GM23338 (cell line): ENCODE data around the gene C17orf50.

Experiments
- CREB1 ChIP-seq: fragments of 250-450 bp; sonication (Bioruptor Pico); IDR thresholded peaks from 2 replicates; pipeline ENCODE4 v1.5.0; 2020; ENCODE audit warnings: low read depth, mild to moderate bottlenecking, moderate library complexity
- EZH2 ChIP-seq: fragments of 200-600 bp; sonication (generic); IDR thresholded peaks from one replicate; pipeline ENCODE4 v1.8.0; 2017; ENCODE audit warnings: antibody characterized with exemption, mild to moderate bottlenecking, low read depth; ENCODE audit not compliant: unreplicated experiment
- EZH2phosphoT487 ChIP-seq: fragments of 200-600 bp; sonication (generic); IDR thresholded peaks from one replicate; pipeline ENCODE4 v1.8.1; 2018; ENCODE audit warnings: antibody characterized with exemption; ENCODE audit not compliant: unreplicated experiment
- NANOG ChIP-seq: IDR thresholded peaks from 2 replicates; pipeline ENCODE4 v1.6.1; 2016; ENCODE audit warnings: antibody characterized with exemption, borderline replicate concordance
- POLR2AphosphoS5 ChIP-seq: IDR thresholded peaks from 2 replicates; pipeline ENCODE4 v1.6.1; 2016; ENCODE audit warnings: antibody characterized with exemption, low read depth
- STAT1 ChIP-seq: IDR thresholded peaks from one replicate; pipeline ENCODE4 v1.6.1; 2016; ENCODE audit warnings: antibody characterized with exemption; ENCODE audit not compliant: unreplicated experiment
- ZNF331 ChIP-seq: fragments of 250-450 bp; sonication (Bioruptor Pico); IDR thresholded peaks from 2 replicates; pipeline ENCODE4 v1.5.0; 2020; ENCODE audit warnings: low read depth, mild to moderate bottlenecking, moderate library complexity
- TF ChIP-seq, protein P1 (sequence below), 2 experiments: fragments of 200-600 bp in 1 of 2; sonication (generic) in 1 of 2; conservative IDR thresholded peaks; 2 replicates each; pipeline versions ENCODE4 v1.5.1 to v1.6.1; 2016 to 2017; ENCODE audit warnings: antibody characterized with exemption in 2 of 2, low read depth in 2 of 2, mild to moderate bottlenecking in 2 of 2, moderate library complexity in 1 of 2
- TF ChIP-seq, protein P2 (sequence below): IDR thresholded peaks from one replicate; pipeline ENCODE4 v1.6.1; 2018; ENCODE audit warnings: antibody characterized with exemption; ENCODE audit not compliant: unreplicated experiment
- TF ChIP-seq, protein P3 (sequence below): IDR thresholded peaks from 2 replicates; pipeline ENCODE4 v1.6.1; 2016; ENCODE audit warnings: antibody characterized with exemption

DNA sequence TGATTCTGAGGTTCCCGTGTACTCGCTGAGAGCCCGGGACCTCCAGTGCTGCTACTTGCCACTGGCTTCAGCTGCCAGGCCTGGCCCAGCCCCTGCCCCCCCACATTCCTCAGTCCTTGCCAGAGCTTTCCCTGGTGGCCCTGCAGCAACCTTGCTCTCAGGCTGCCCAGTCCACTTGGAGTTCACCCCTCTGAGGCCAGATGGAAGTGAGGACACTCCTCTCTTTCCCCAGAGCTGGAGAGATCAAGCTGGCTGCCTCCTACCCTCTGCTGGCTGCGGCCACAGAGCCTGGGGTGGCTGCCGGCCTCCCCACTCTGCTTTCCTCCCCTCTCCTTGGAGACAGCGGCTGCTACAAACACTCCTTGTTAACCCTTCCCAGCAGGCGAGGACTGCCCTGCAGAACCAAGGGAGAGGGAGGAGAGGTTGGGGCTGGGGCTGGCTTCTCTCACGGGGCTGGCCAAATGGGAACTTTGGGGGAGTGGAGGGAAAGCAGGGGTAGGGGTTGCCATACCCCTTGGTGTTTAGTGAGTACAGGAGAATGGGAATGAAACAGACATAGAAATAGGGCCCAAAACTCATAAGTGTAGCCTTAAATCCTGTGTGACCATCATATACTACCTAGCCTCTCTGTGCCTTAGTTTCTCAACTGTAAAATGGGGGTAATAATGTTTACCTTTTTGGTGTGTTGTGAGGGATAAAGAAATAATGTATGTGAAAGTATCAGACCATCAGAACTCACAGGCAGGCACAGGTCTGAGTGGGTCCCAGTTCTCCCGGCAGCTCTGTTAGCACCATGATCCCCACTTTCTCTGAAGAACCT, 7.5 kb upstream of the C17orf50 start, which contains the start of gene GAS2L2:
- no peak for TF ChIP-seq EZH2
- TF ChIP-seq, protein P1, sequence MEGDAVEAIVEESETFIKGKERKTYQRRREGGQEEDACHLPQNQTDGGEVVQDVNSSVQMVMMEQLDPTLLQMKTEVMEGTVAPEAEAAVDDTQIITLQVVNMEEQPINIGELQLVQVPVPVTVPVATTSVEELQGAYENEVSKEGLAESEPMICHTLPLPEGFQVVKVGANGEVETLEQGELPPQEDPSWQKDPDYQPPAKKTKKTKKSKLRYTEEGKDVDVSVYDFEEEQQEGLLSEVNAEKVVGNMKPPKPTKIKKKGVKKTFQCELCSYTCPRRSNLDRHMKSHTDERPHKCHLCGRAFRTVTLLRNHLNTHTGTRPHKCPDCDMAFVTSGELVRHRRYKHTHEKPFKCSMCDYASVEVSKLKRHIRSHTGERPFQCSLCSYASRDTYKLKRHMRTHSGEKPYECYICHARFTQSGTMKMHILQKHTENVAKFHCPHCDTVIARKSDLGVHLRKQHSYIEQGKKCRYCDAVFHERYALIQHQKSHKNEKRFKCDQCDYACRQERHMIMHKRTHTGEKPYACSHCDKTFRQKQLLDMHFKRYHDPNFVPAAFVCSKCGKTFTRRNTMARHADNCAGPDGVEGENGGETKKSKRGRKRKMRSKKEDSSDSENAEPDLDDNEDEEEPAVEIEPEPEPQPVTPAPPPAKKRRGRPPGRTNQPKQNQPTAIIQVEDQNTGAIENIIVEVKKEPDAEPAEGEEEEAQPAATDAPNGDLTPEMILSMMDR (conservative IDR thresholded peaks at IDR 0.05; ENCODE audit: low read depth in 2 of 2), result no peak
- no peak for TF ChIP-seq POLR2AphosphoS5
- TF ChIP-seq, protein P2, sequence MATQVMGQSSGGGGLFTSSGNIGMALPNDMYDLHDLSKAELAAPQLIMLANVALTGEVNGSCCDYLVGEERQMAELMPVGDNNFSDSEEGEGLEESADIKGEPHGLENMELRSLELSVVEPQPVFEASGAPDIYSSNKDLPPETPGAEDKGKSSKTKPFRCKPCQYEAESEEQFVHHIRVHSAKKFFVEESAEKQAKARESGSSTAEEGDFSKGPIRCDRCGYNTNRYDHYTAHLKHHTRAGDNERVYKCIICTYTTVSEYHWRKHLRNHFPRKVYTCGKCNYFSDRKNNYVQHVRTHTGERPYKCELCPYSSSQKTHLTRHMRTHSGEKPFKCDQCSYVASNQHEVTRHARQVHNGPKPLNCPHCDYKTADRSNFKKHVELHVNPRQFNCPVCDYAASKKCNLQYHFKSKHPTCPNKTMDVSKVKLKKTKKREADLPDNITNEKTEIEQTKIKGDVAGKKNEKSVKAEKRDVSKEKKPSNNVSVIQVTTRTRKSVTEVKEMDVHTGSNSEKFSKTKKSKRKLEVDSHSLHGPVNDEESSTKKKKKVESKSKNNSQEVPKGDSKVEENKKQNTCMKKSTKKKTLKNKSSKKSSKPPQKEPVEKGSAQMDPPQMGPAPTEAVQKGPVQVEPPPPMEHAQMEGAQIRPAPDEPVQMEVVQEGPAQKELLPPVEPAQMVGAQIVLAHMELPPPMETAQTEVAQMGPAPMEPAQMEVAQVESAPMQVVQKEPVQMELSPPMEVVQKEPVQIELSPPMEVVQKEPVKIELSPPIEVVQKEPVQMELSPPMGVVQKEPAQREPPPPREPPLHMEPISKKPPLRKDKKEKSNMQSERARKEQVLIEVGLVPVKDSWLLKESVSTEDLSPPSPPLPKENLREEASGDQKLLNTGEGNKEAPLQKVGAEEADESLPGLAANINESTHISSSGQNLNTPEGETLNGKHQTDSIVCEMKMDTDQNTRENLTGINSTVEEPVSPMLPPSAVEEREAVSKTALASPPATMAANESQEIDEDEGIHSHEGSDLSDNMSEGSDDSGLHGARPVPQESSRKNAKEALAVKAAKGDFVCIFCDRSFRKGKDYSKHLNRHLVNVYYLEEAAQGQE, result no peak
- no peak for TF ChIP-seq EZH2phosphoT487
- no peak for TF ChIP-seq NANOG
- no peak for TF ChIP-seq CREB1 (CRISPR knock-in tag)
- TF ChIP-seq, protein P3, sequence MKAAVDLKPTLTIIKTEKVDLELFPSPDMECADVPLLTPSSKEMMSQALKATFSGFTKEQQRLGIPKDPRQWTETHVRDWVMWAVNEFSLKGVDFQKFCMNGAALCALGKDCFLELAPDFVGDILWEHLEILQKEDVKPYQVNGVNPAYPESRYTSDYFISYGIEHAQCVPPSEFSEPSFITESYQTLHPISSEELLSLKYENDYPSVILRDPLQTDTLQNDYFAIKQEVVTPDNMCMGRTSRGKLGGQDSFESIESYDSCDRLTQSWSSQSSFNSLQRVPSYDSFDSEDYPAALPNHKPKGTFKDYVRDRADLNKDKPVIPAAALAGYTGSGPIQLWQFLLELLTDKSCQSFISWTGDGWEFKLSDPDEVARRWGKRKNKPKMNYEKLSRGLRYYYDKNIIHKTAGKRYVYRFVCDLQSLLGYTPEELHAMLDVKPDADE, result no peak
- no peak for TF ChIP-seq STAT1
- TF ChIP-seq ZNF331 (CRISPR knock-in tag), result no peak
